Endothelial cell of umbilical vein (primary cell): ENCODE results near the gene FOXF1. TPM values are rescaled to one million over a fixed set of nuclear protein-coding genes. Genes with fewer than 3 reads are reported as not detected.

Source experiments
- BruUV-seq: library from RNA; stranded (reverse); fragments of 400-500 nt; replicated peaks from 2 replicates; lab custom pipeline; 2021; lab: Mats Ljungman, UMichigan
- CTCF ChIA-PET: fragments of 300-600, 350-600 bp; sonication (Branson Sonifier 250); formaldehyde crosslinking; loops from one replicate; lab custom pipeline; 2021; ENCODE audit warnings: antibody characterized with exemption, inconsistent platforms; lab: Charles Lee
- POLR2A ChIA-PET: fragments of 300-600, 350-600 bp; sonication (Branson Sonifier 250); formaldehyde crosslinking; loops from one replicate; lab custom pipeline; 2021; ENCODE audit warnings: antibody characterized with exemption, inconsistent platforms; lab: Charles Lee
- DNase-seq: peaks from one replicate; pipeline ENCODE4 v3.0.0-alpha.2; 2011; ENCODE audit warnings: low read depth, low spot score
- FAIRE-seq: peaks from 2 replicates; lab custom pipeline; 2011; peaks lifted over from hg19 to GRCh38; lab: Jason Lieb, UNC
- H2AFZ ChIP-seq: 2 replicates; pipeline ENCODE4 v1.6.0; 2012; ENCODE audit warnings: low read depth, low read length, control low read depth, inconsistent platforms
- H3K27ac ChIP-seq: 2 replicates; pipeline ENCODE4 v1.5.1; 2011; ENCODE audit warnings: low read depth, mild to moderate bottlenecking, control low read depth, low read length, moderate library complexity; ENCODE audit not compliant: insufficient read depth
- H3K27me3 ChIP-seq, 2 experiments: 2 replicates each; pipeline versions ENCODE4 v1.6.0 to v1.6.1; 2011; ENCODE audit warnings: low read length in 2 of 2, mixed read lengths in 1 of 2; ENCODE audit not compliant: control insufficient read depth in 2 of 2, insufficient read depth in 2 of 2
- H3K36me3 ChIP-seq, 2 experiments: 2 replicates in 1 of 2; 3 replicates in 1 of 2; pipeline ENCODE4 v1.5.1; 2011; ENCODE audit warnings: low read length in 2 of 2, mild to moderate bottlenecking in 1 of 2, moderate library complexity in 1 of 2; ENCODE audit not compliant: control insufficient read depth in 2 of 2, insufficient read depth in 2 of 2; ENCODE audit errors: extremely low read depth in 1 of 2
- H3K4me1 ChIP-seq: 3 replicates; pipeline ENCODE4 v1.5.1; 2011; ENCODE audit warnings: mild to moderate bottlenecking, low read length; ENCODE audit not compliant: control insufficient read depth, insufficient read depth; ENCODE audit errors: extremely low read depth
- H3K4me2 ChIP-seq: 2 replicates; pipeline ENCODE4 v1.6.1; 2011; ENCODE audit warnings: low read length, control low read depth, mixed read lengths; ENCODE audit not compliant: insufficient read depth
- H3K4me3 ChIP-seq, 3 experiments: fragments of 200-600 bp in 1 of 3; sonication (generic), shearing (Covaris generic) in 1 of 3; replicated peaks in 1 of 3; 2 replicates each; pipeline ENCODE4 v1.5.1; 2011 to 2016; ENCODE audit warnings: control low read depth in 3 of 3, low read length in 3 of 3, mild to moderate bottlenecking in 2 of 3, inconsistent platforms in 1 of 3, low read depth in 1 of 3, moderate library complexity in 1 of 3; ENCODE audit not compliant: insufficient read depth in 1 of 3
- H3K79me2 ChIP-seq: 2 replicates; pipeline ENCODE4 v1.6.0; 2012; ENCODE audit warnings: low read length, inconsistent platforms; ENCODE audit not compliant: control insufficient read depth, insufficient read depth
- H3K9ac ChIP-seq: replicated peaks from 2 replicates; pipeline ENCODE3; 2011; ENCODE audit warnings: low read length, control low read depth; ENCODE audit not compliant: insufficient read depth; ENCODE audit errors: extremely low read depth
- H3K9me1 ChIP-seq: replicated peaks from 3 replicates; pipeline ENCODE4 v1.6.0; 2011; ENCODE audit warnings: mild to moderate bottlenecking, low read length; ENCODE audit not compliant: control insufficient read depth, insufficient read depth; ENCODE audit errors: extremely low read depth
- H3K9me3 ChIP-seq: replicated peaks from 2 replicates; pipeline ENCODE4 v1.5.1; 2012; ENCODE audit warnings: low read length, inconsistent platforms; ENCODE audit not compliant: control insufficient read depth, insufficient read depth
- H4K20me1 ChIP-seq: replicated peaks from 2 replicates; pipeline ENCODE3; 2011; ENCODE audit warnings: mild to moderate bottlenecking, low read length; ENCODE audit not compliant: control insufficient read depth, insufficient read depth; ENCODE audit errors: extremely low read depth
- CTCF ChIP-seq, 2 donors: IDR thresholded peaks; 1 replicate in 1 of 2; 2 replicates in 1 of 2; pipeline ENCODE4 v1.5.1; 2011; ENCODE audit warnings: low read length in 2 of 2, mild to moderate bottlenecking in 2 of 2, moderate library complexity in 2 of 2, control low read depth in 1 of 2, inconsistent platforms in 1 of 2, low read depth in 1 of 2; ENCODE audit not compliant: insufficient read depth in 1 of 2; ENCODE audit errors: extremely low read depth in 1 of 2
- EZH2 ChIP-seq: IDR thresholded peaks from 2 replicates; pipeline ENCODE4 v1.6.1; 2012; ENCODE audit warnings: borderline replicate concordance, low read depth, mild to moderate bottlenecking, moderate library complexity, low read length, inconsistent platforms; ENCODE audit not compliant: severe bottlenecking
- FOS ChIP-seq: IDR thresholded peaks from 2 replicates; pipeline ENCODE4 v1.6.1; 2011; ENCODE audit warnings: mild to moderate bottlenecking, low read length, moderate library complexity, borderline replicate concordance; ENCODE audit not compliant: insufficient read depth
- GATA2 ChIP-seq: IDR thresholded peaks from 2 replicates; pipeline ENCODE4 v1.7.0; 2011; ENCODE audit warnings: low read depth, mild to moderate bottlenecking, moderate library complexity, mixed read lengths, low read length; ENCODE audit not compliant: insufficient read length, insufficient read depth
- JUN ChIP-seq: IDR thresholded peaks from 2 replicates; pipeline ENCODE4 v1.6.1; 2011; ENCODE audit warnings: borderline replicate concordance, low read depth; ENCODE audit not compliant: insufficient read length, insufficient read depth
- MYC ChIP-seq: IDR thresholded peaks from one replicate; pipeline ENCODE4 v1.6.1; 2011; ENCODE audit warnings: mild to moderate bottlenecking, low read depth, low read length
- POLR2A ChIP-seq: IDR thresholded peaks from 2 replicates; pipeline ENCODE4 v1.6.1; 2012; ENCODE audit warnings: low read depth, mild to moderate bottlenecking, control low read depth, low read length
- POLR2AphosphoS5 ChIP-seq: IDR thresholded peaks from 2 replicates; pipeline ENCODE4 v1.6.1; 2012; ENCODE audit warnings: low read depth, mild to moderate bottlenecking, control low read depth, low read length, moderate library complexity; ENCODE audit not compliant: insufficient read depth
- dilution Hi-C: fragments of 300-500 bp; cut with MboI; formaldehyde crosslinking; loops from one replicate; pipeline ENCODE4 v1.15.0; 2019; ENCODE audit warnings: low sequenced_read_pairs; ENCODE audit not compliant: extremely low pct_ligation_motif_present
- intact Hi-C: fragments of 100-400 bp; cut with micrococcal nuclease; formaldehyde crosslinking; loops from one replicate; pipeline ENCODE4 v1.10.0; 2022
- polyA plus RNA-seq, 4 experiments: library from polyadenylated mRNA; depleted of rRNA in 3 of 4; stranded (reverse) in 3 of 4; unstranded in 1 of 4; fragments of >200 nt; gene quantifications; 2 replicates each; pipeline versions ENCODE4 v1.2.1 to v1.2.3, GENCODE V29; 2011 to 2012; ENCODE audit warnings: missing spikeins in 1 of 4
- total RNA-seq: library from RNA; stranded (reverse); gene quantifications from 2 replicates; pipeline ENCODE4 v1.2.3, GENCODE V29; 2021
- TF ChIP-seq, protein P1 (sequence below): IDR thresholded peaks from 2 replicates; pipeline ENCODE4 v1.6.1; 2011; ENCODE audit not compliant: insufficient read depth, insufficient read length

The FOXF1 gene
- total and polyA plus RNA-seq, 2 donors (not counting 3 experiments of a cell fraction or from before 2014, with no cell fraction given), result 1.0 to 1.1 TPM

- Histone ChIP-seq H3K79me2 (no peaks in the 10 kb centered on the region), H3K9me3 (no peaks in the 10 kb centered on the region), H4K20me1 (no peaks in the 10 kb centered on the region), H3K9me1 (no peaks in the 10 kb centered on the region), H3K4me1 (no peaks in the 10 kb centered on the region), H3K27ac (no peak overlapping the region), H3K27me3 (peaks cover 0 to 4% of the 10 kb centered on the region in 2 experiments), H3K4me2 (no peak overlapping the region), H3K4me3 (no peak overlapping the region), H2AFZ (no peak overlapping the region), H3K9ac (no peak overlapping the region), H3K36me3 (no peaks in the 10 kb centered on the region)
- intact Hi-C loops (no loop called here), dilution Hi-C loops (no loop called here)
- DNase-seq (no peak), FAIRE-seq (no peak)
- TF ChIP-seq EZH2 (no peak), POLR2A (no peak), MYC (no peak), FOS (no peak), GATA2 (no peak), CTCF (IDR thresholded peaks at IDR 0.05; ENCODE audit: extremely low read depth in 1 of 2, insufficient read depth in 1 of 2, low read depth in 1 of 2, low read length in 2 of 2) (no peak), POLR2AphosphoS5 (no peak), JUN (no peak)
- TF ChIP-seq, protein P1, sequence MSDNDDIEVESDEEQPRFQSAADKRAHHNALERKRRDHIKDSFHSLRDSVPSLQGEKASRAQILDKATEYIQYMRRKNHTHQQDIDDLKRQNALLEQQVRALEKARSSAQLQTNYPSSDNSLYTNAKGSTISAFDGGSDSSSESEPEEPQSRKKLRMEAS, result no peak
- ChIA-PET CTCF (interaction anchor here (1.0 kb wide), 1 partner anchor 219 kb away, joined by 5 read pairs; no protein-coding TSS in a partner anchor), POLR2A (no interaction called here)
- BruUV-seq, result no TSS peak
Measured at GRCh38 chr16:86471896-86472295, 38.4 kb upstream of the FOXF1 start.
